Stimulated activated CD4-positive, alpha-beta T cell treated with anti-CD3 and anti-CD28 coated beads, Interleukin-15, amount 100 ng/mL, for 48 hours (primary cell): Measurements from ENCODE around the gene CR1L.
A peak's percentile ranks its signal among the peaks of the same experiment; 100 is the strongest.
"Not testable (repeated sequence)": the region's sequence is repeated elsewhere in the genome, so short reads cannot be mapped to it uniquely, and the experiment has no call there.

Experiments
- DNase-seq, 2 donors: peaks; one replicate each; pipeline ENCODE4 v3.0.0-alpha.2; 2020; ENCODE audit warnings: low read depth in 2 of 2

The CR1L gene

DNA sequence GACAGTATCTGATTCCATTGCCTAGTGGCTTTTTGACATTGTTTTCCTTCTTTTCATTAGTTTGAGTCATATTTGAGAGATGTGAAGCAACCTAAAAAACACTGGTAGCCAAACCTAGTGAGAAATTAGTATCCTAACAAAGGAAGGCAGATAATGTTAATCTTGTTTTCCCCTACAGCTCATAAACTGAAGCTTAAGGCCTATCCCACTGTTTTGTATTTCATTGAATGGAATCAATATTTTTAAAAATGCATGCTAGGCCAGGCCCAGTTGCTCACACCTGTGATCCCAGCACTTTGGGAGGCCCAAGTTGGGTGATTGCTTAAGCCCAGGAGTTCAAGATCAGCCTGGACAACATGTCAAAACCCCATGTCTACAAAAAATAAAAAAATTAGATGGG is 1.2 kb downstream of the CR1L start:
- no peak for DNase-seq

DNA sequence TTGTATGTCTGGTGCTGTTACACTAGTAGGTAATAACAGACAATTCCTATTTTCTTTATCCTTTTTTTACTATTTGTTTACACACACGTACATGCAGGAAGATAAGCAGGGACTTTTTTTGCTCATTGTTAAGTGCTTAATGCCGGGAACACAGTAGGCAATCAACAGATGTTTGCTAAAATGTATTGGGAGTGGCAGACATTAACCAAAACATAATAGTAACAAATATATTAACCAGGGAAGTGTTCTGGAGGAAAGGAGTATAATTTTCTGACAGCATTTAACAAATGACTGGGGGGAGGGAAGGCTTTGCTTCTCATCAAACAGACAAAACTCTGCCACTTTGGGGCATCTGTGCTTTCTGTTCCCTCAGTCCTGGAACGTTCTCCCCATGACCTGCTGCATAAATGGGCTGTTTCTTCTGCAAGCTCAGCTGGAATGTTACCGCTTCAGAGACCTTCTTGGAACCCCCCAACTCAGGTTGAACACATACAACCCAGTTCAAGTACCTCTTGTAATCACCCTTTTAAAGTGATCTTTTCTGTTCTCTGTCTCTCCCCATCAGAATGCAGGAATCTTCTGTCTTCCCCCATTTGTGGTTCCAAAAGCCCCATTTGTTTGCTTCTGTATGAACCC is 2.1 kb downstream of the CR1L start:
- DNase-seq, result no peak

DNA sequence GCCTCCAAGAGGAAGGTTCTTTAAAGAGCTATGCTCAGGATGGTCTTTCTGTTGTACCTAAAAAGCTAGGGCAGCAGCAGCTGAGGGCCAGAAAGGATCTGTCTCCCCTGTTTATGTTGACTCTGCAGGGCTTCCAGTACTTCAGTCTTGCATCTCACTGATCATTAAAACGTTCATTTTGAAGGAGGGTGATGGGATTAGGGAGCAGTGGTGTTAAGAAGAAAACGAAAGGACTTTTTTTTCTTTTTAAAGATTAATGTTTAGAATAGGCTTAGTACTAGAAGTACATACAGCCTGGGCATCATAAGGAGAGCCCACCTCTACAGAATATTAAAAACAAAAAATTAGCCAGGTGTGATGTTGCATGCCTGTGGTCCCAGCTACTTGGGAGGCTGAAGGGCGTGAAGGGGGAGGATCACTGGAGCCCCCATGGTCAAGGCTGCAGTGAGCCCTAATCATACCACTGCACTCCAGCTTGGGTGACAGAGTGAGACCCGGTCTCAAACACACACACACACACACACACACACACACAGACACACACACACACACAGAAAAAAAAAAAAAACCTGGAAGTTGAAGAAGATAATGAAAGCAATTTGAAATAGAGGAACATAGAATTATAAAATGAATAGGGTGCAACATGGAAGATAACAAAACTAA is 2.9 kb downstream of the CR1L start:
- DNase-seq, result no peak

DNA sequence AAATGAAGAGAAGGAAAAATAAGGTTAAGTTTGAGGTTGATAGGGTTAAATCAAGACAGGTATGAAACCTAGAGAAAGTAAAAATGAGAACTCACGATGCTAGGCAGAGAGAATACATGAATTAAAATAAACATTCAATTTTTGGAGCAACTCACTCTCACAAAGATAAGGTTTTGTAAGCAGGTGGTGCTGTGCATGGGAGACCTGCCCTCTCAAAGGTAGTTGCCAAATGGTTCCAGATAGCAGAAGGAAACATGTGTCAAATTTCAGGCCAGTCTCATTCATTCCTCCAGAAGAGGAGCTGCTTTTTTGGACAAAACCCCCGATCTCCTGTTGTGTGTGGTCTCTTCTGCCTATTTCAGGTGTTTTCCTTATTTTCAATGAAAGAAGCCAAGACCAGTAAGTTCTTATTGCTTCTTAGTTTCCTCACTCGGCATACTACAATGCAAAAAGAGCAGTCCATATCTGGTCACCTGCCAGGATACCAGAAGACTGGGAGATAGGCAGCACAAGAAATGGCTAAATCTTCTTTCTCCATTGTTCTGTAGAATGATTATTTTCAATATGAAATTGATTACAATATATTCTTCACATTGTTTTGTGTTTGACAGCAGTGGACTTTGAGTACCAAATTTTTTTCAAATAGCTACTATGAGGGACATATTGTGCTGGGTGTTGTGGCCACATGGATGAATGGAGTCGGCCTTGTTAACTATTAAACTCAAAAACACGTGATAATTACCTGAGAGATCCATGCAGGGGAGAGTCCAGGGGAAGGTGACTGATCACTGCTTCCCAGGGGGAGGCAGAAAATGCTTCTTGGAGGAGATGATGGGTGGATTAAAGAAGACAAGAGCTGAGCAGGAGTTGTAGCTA is 3.6 kb downstream of the CR1L start:
- no peak for DNase-seq

DNA sequence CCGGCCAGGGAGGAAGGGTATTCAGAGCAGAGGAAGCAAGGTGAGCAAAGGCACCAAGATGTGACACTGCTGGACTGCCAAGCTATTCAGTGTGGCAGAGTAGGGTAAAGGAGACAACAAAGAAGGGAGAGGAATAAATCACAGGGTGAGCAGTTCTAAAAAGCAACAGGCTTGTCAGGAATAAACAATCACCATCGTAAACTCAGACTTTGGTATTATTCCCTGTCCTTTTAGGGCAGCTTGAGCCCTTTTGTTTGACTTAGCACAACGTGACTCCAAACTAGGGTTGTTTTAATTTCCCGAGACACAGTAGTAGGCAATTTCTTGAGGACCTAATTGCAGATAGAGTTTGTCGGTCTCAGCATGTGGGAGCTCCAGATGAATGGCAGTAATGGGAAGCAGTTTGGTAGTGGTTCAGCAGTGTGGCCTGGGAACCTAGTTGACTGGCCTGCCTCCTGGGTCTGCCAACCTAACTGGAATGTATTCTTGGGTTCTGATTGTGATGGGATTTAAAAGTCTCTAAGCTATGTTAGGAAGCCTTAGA is 4.3 kb downstream of the CR1L start:
- DNase-seq, result no peak

DNA sequence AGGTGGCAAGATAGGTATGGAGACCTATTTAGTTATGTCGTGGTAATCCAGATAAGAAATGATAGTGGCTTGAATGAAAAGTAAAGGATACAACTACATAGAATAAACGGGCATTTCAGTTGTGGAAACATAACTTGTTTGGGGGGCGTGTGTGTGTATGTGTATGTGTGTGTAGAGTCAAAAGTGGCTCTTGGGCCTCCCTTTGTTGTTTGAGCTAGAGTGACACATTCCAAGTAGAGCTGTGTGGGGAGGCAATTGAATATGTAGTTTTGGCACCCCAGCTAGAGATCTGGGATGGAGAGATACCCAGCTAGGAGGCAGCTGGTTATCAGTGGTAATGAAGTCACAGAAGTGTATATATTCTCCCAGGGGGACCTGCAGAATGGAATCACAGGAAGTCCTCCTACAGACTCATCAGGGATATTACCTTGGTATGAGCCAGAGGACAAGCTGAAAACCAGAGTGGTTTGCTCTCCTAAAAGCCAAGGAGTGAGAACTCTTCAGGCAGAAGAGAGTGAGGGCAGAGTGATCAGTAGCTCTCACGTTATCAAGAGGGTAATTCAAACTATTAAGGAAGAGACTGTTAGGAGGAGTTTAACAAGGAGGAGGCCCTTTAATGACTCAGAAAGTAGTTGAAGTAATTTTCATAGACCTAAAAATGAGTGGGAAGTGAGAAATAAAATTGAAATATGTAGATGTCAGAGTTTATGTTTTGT is 5.1 kb downstream of the CR1L start:
- no peak for DNase-seq

DNA sequence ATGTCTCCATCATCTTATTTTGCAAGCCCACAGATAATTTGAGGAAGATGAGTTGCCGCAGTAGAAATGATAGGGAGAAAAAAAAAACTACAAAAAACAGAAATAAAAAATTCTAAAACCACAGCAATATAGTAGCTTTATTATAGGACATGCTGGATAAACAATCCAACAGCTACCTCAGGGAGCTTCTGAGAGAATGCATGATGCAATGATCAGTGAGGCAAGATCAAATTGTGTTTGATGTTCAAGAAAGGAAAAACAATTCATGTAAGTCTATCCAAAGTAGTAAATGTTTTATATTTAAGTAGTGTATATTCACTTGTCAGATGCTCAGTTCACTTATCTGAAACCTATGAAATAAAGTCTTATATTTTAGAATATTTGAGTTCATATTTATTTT is 6.7 kb downstream of the CR1L start:
- no peak for DNase-seq

DNA sequence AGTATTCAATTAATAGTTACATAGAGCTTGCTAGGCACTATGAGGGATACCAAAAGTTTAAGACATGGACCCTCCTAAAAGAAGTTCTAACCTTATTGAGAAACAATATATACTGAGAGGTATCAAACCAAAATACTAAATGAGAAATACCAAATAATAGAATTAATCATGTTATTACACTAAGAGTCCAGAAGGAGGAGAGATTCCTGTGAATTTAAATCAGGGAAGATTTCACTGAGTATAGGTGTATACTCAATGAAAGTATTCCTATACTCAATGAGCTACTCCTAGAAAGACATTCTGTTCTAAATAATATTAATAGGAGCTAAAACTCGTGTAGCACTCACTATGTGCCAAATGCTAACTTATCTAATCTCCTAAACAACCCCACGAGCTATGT is 9.4 kb downstream of the CR1L start:
- DNase-seq, result no peak

DNA sequence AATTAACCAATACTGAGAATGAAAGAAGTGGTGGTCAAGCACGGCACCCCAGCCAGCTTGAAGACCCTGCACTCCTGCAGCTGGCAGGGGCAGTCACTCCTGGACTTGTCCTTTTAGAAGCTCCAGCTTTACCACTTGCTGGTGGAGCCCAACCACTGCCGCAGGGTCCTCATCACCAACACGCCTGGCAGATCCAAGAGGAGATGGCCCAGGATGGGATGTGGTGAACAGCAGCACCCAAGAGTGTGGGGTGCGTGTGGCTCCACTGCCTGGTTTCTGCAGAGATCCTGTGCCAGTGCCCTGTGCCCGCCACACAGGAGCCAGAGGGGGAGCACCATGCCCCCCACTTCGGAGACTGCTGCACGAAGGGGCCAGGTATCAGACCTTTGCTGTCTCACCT is 13.5 kb downstream of the CR1L start:
- no peak for DNase-seq

DNA sequence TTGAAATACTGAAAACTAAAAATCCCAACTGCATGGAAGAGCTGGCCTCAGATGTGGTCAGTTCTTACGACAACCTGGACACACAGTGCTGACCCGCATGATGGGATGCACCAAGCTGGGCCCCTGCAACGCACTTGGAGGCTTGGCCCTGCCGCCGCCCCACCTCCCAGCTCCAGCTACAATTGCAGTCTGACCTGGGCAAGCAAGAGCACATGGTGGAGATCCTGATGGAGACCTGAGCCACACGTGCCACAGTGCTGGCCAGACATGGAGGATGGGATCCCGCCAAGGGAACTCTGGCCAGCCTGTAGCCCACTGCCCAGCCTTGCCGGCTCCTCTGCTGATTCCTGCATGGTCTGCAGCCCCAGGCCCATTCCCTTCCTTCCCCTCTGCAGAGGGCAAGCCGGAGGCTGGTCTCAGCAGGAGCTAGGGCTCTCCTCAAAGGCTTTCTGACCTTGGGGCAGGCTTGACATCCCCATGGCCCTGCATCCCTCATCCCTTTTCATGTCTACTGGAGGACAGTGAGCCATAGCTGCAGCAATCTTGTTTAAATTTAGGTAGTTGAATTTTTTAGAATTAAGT is 14.1 kb downstream of the CR1L start:
- DNase-seq, result no peak

DNA sequence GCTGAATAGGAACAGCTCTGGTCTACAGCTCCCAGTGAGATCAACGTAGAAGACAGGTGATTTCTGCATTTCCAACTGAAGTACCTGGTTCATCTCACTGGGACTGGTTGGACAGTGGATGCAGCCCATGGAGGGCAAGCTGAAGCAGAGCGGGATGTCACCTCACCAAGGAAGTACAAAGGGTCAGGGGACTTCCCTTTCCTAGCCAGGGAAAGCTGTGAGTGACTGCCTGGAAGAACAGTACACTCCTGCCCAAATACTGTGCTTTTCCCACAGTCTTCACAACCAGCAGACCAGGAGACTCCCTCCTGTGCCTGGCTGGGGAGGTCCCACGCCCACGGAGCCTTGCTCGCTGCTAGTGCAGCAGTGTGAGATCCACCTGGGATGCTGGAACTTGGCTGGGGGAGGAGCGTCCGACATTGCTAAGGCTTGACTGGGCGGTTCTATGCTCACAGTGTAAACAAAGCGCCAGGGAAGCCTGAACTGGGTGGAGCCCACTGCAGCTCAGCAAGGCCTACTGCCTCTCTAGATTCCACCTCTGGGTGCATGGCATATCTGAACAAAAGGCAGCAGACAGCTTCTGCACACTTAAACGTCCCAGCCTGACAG is 14.7 kb downstream of the CR1L start:
- DNase-seq, result no peak

DNA sequence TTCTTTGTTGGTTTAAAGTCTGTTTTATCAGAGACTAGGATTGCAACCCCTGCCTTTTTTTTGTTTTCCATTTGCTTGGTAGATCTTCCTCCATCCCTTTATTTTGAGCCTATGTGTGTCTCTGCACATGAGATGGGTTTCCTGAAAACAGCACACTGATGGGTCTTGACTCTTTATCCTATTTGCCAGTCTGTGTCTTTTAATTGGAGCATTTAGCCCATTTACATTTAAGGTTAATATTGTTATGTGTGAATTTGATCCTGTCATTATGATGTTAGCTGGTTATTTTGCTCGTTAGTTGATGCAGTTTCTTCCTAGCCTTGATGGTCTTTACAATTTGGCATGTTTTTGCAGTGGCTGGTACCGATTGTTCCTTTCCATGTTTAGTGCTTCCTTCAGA is 16.5 kb downstream of the CR1L start:
- not testable (repeated sequence) for DNase-seq

DNA sequence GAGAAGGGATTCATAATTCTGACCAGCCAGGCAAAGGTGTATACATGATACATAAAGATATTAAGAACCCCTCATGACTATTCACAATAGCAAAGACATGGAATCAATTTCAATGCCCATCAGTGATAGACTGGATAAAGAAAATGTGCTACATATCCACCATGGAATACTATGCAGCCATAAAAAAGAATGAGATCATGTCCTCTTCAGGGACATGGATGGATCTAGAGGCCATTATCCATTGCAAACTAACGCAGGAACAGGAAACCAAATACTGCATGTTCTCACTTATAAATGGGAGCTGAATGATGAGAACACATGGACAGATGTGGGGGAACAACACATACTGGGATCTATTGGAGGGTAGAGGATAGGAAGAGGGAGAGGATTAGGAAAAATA is 21.4 kb downstream of the CR1L start:
- DNase-seq, result no peak

DNA sequence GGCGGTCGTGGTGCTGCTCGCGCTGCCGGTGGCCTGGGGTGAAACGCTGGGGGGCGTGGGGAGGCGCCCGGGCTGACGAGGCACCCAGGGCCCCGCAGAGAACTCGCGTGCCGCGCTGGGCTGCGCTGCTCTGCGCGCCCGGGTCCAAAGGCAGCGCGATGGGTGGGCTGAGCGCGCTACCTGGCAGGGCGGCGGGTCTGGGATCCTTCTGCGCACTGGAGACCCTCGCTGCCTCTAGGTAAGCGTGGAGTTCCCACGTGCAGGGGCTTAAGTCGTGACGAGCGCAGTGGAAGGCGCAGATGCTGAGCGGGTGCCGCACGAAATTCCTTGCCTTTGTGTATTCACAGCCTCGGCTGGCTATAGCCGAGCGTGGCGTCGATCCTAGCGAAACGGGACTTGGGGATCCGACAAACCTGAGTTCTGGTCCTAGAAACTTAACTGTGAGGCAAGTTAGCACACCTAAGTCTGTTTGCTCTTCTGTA is 24.6 kb downstream of the CR1L start:
- DNase-seq, result no peak

DNA sequence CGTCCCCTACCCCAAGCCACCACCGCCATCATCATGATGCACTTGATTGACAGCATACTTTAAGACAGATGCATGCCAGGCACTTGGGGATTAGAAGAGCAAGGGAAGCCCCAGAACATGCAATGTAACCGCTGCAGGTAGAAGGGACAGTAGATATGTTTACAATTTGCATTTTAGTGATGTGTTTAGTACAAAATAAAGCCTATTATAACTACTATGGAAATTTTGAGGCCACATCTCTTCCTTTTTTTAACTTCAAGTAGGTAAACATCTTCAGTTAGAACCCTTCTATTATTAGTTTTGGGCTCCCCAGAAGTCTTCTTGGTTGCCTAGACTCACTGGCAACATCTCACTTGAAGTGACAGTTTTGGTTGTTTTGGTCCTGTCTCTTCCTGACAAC is 25.3 kb downstream of the CR1L start:
- no peak for DNase-seq

DNA sequence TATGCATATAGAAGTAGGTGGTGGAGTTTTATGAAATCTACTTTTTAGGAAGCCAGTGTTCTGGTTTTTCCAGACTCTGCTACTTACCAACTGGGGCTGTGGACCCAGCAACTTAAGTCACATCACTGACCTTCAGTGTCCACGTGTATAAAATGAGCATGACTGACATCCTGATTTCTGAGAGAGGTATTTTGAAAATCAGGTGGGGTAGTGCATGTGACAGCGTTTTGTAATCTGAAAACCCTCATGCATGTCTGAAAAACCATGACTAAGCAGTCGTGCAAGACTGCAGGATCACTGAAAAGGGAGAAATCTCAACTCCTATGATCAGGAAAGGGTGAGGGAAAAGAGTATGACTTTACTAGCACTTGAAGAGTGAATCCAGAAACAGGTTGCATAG is 26.1 kb downstream of the CR1L start:
- DNase-seq, result no peak

DNA sequence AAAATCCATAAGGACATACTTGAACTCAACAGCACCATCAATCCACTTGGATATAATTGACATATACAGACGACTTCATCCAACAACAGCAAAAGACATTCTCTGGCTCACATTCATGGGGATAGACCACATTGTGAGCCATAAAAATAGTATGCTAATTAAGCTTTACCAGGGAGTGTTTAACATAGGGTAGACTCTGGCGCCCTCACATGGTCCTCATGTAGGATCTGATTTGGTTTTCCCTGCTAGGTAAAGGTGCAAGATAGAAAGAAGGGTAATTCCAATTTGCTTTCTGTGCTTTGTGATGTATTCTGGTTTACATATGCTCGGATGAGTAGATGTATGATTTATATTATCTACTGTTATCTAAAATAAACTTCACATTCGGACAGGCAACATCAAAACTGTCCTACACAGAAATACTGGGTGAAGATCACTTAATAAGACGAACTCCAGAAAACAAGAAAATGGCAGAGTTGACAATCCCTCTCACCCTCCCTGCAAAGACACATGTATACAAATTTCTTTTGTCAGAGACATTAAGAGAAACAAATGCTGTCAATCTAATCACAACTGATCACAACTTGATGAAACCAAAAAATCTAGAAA is 27.7 kb downstream of the CR1L start:
- DNase-seq, result peak; percentile 1

DNA sequence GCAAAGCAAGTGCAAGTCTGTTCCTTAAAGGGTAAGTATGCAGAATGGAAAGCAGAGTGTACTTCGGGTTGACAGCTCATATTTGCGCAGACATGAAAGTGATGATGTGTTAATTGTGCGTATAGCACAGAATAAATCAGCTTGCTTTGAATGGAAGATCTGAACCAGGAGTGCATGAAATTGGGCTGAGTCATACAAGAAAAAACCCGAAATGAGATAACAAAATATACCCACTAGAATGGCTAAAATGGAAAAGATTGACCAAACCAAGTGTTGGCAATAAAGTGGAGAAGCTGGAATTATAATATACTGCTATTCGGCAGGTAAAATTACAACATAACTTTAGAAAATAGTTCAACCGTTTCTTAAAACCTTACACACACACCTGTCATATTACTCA is 28.5 kb downstream of the CR1L start:
- no peak for DNase-seq

DNA sequence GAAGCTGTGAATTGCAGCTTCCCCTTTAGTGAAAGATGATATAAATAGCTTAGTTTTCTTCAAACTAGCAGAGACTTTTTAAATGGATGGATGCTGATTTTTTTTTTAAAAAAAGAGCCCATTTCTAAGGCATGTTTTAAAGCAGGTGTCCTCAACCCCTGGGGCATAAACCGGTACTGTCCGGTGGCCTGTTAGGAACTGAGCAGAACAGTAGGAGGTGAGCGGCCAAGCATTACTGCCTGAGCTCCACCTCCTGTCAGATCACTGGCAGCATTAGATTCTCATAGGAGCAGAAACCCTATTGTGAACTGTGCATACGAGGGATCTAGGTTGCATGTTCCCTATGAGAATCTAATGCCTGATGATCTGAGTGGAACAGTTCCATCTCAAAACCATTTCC is 31.2 kb downstream of the CR1L start:
- DNase-seq, result no peak

DNA sequence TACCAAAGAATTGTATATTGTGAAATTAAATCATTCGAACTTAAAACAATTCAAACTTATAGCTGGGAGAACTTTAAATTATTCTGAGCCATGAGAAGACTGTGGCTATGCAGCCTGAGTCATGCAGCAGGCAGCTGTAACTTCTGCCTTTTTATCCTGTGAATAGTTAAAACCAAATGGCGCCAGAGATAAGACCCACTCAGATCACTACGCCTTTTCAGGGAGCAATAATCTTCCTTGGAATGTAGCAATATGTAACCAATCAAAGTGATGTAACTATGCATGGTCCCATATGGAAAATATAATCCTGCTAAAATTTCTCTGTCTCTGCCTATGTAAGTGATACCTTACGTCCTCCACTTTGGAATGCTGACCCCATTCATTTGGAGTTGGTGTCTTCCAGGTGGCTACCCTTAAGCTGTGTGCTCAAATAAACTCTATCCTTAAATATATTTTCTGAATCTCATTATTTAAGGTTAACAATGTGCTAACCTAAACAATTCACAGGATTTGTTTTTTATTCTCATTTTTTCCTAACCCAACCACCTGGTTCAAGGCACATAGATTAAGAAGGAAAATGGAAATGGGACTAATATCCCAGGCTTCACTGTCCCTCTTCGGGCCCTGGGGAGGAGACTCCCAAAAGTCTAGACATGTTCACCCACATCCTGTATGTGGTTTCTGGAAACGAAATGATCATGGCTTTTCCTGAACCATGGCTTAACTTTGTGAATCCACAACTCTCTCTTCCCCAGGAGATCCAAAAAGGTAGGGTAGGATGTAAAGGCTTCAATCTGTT is 35.9 kb downstream of the CR1L start:
- not testable (repeated sequence) for DNase-seq
